H1 (cell line): ENCODE data around the gene BCL2. TPM values are rescaled to one million over a fixed set of nuclear protein-coding genes. Genes with fewer than 3 reads are reported as not detected.

Experiments used
- CTCF ChIA-PET: fragments of 300-600 bp; sonication (Branson Sonifier 250); formaldehyde crosslinking; loops from one replicate; lab custom pipeline; 2021; ENCODE audit not compliant: partially characterized antibody; lab: Charles Lee
- POLR2A ChIA-PET: fragments of 300-600 bp; sonication (Branson Sonifier 250); formaldehyde crosslinking; loops from one replicate; lab custom pipeline; 2021; ENCODE audit warnings: inconsistent platforms; ENCODE audit not compliant: partially characterized antibody; lab: Charles Lee
- DNase-seq, 2 experiments: peaks; one replicate each; pipeline versions ENCODE4 v3.0.0 to v3.0.0-alpha.2; 2010 to 2022; ENCODE audit warnings: low spot score in 2 of 2, low read depth in 1 of 2, mixed read lengths in 1 of 2
- FAIRE-seq: peaks from 2 replicates; lab custom pipeline; 2011; peaks lifted over from hg19 to GRCh38; lab: Jason Lieb, UNC
- H2AFZ ChIP-seq: 2 replicates; pipeline ENCODE4 v1.8.1; 2012; ENCODE audit warnings: low read length, inconsistent platforms
- H2AK5ac ChIP-seq: 2 replicates; pipeline ENCODE4 v1.6.1; 2013; ENCODE audit warnings: low read depth, low read length
- H2BK120ac ChIP-seq: replicated peaks from 2 replicates; pipeline ENCODE3; 2013; ENCODE audit warnings: low read depth, low read length, inconsistent platforms
- H2BK12ac ChIP-seq: 2 replicates; pipeline ENCODE4 v1.6.1; 2013; ENCODE audit warnings: low read depth, low read length
- H2BK15ac ChIP-seq: 2 replicates; pipeline ENCODE4 v1.6.1; 2013; ENCODE audit warnings: low read length
- H2BK20ac ChIP-seq: 2 replicates; pipeline ENCODE4 v1.6.1; 2013; ENCODE audit warnings: low read length
- H2BK5ac ChIP-seq: 2 replicates; pipeline ENCODE4 v1.6.1; 2013; ENCODE audit warnings: low read depth, low read length
- H3K14ac ChIP-seq: 2 replicates; pipeline ENCODE4 v1.6.1; 2013; ENCODE audit warnings: inconsistent platforms; ENCODE audit not compliant: insufficient read length
- H3K18ac ChIP-seq: 2 replicates; pipeline ENCODE4 v1.6.1; 2013; ENCODE audit warnings: low read length; ENCODE audit errors: extremely low read depth
- H3K23ac ChIP-seq: 2 replicates; pipeline ENCODE4 v1.6.1; 2013; ENCODE audit warnings: inconsistent platforms; ENCODE audit not compliant: insufficient read length
- H3K23me2 ChIP-seq: 2 replicates; pipeline ENCODE4 v1.6.1; 2013; ENCODE audit warnings: low read depth, low read length
- H3K27ac ChIP-seq: 2 replicates; pipeline ENCODE4 v1.6.1; 2011; ENCODE audit warnings: low read depth, low read length, inconsistent platforms
- H3K27me3 ChIP-seq, 4 experiments: replicated peaks in 1 of 4; 1 replicate in 1 of 4; 2 replicates in 3 of 4; pipeline versions ENCODE4 v1.6.1 to v1.8.1; 2011 to 2013; ENCODE audit warnings: low read length in 3 of 4, mild to moderate bottlenecking in 3 of 4, inconsistent platforms in 2 of 4, mixed read lengths in 2 of 4, moderate library complexity in 1 of 4; ENCODE audit not compliant: control insufficient read depth in 3 of 4, insufficient read depth in 3 of 4; ENCODE audit errors: extremely low read depth in 1 of 4
- H3K36me3 ChIP-seq, 4 experiments: 2 replicates each; pipeline versions ENCODE4 v1.6.1 to v1.8.1; 2011 to 2013; ENCODE audit warnings: mild to moderate bottlenecking in 4 of 4, low read length in 3 of 4, moderate library complexity in 2 of 4, control low read depth in 1 of 4, inconsistent platforms in 1 of 4; ENCODE audit not compliant: insufficient read depth in 4 of 4, control insufficient read depth in 2 of 4
- H3K4ac ChIP-seq: replicated peaks from 2 replicates; pipeline ENCODE3; 2013; ENCODE audit warnings: low read length, low read depth, mixed read lengths, inconsistent platforms; ENCODE audit not compliant: insufficient read length
- H3K4me1 ChIP-seq, 4 experiments: replicated peaks in 1 of 4; 1 replicate in 1 of 4; 2 replicates in 3 of 4; pipeline versions ENCODE4 v1.6.1 to v1.8.1; 2011 to 2013; ENCODE audit warnings: low read length in 3 of 4, inconsistent platforms in 2 of 4, mixed read lengths in 1 of 4; ENCODE audit not compliant: insufficient read depth in 4 of 4, control insufficient read depth in 3 of 4
- H3K4me2 ChIP-seq, 2 experiments: 2 replicates each; pipeline versions ENCODE4 v1.6.1 to v1.8.1; 2011 to 2013; ENCODE audit warnings: low read depth in 2 of 2, low read length in 2 of 2, control low read depth in 1 of 2, inconsistent platforms in 1 of 2, mild to moderate bottlenecking in 1 of 2; ENCODE audit not compliant: insufficient read depth in 1 of 2
- H3K4me3 ChIP-seq, 4 experiments: fragments of 200-600, 300-600 bp in 1 of 4; sonication (generic), shearing (Covaris generic), sonication (Bioruptor Twin) in 1 of 4; 2 replicates each; pipeline versions ENCODE4 v1.5.1 to v1.8.1; 2011 to 2016; ENCODE audit warnings: low read length in 4 of 4, low read depth in 3 of 4, control low read depth in 2 of 4, inconsistent platforms in 2 of 4, mild to moderate bottlenecking in 2 of 4, mixed read lengths in 1 of 4, moderate library complexity in 1 of 4; ENCODE audit not compliant: insufficient read depth in 2 of 4; ENCODE audit errors: extremely low read depth in 1 of 4
- H3K56ac ChIP-seq: replicated peaks from 2 replicates; pipeline ENCODE3; 2013; ENCODE audit warnings: low read depth, mild to moderate bottlenecking, mixed read lengths, low read length, inconsistent platforms; ENCODE audit not compliant: insufficient read length
- H3K79me1 ChIP-seq: 2 replicates; pipeline ENCODE4 v1.6.1; 2013; ENCODE audit warnings: low read depth, low read length, control low read depth
- H3K79me2 ChIP-seq, 2 experiments: 2 replicates each; pipeline versions ENCODE4 v1.6.1 to v1.8.1; 2012 to 2013; ENCODE audit warnings: low read length in 2 of 2, mild to moderate bottlenecking in 2 of 2, inconsistent platforms in 1 of 2; ENCODE audit not compliant: insufficient read depth in 2 of 2, control insufficient read depth in 1 of 2
- H3K9ac ChIP-seq, 4 experiments: replicated peaks in 1 of 4; 1 replicate in 1 of 4; 2 replicates in 3 of 4; pipeline versions ENCODE4 v1.6.1 to v1.8.1; 2011 to 2013; ENCODE audit warnings: low read depth in 3 of 4, low read length in 3 of 4, control low read depth in 2 of 4, mild to moderate bottlenecking in 2 of 4, moderate library complexity in 2 of 4, inconsistent platforms in 1 of 4; ENCODE audit errors: extremely low read depth in 1 of 4
- H3K9me3 ChIP-seq, 2 experiments: 2 replicates each; pipeline versions ENCODE4 v1.6.1 to v1.8.1; 2012 to 2013; ENCODE audit warnings: mild to moderate bottlenecking in 2 of 2, moderate library complexity in 2 of 2, control low read depth in 1 of 2, inconsistent platforms in 1 of 2, low read depth in 1 of 2, low read length in 1 of 2, mixed read lengths in 1 of 2; ENCODE audit not compliant: insufficient read depth in 2 of 2
- H4K20me1 ChIP-seq, 2 experiments: replicated peaks in 1 of 2; 2 replicates each; pipeline versions ENCODE3 to v1.8.1; 2011 to 2013; ENCODE audit warnings: inconsistent platforms in 2 of 2, low read length in 2 of 2, mild to moderate bottlenecking in 1 of 2; ENCODE audit not compliant: insufficient read depth in 2 of 2, control insufficient read depth in 1 of 2
- H4K5ac ChIP-seq: 2 replicates; pipeline ENCODE4 v1.6.1; 2013; ENCODE audit warnings: low read length, low read depth, mixed read lengths, inconsistent platforms; ENCODE audit not compliant: insufficient read length
- H4K8ac ChIP-seq: 2 replicates; pipeline ENCODE4 v1.8.0; 2013; ENCODE audit warnings: mild to moderate bottlenecking, moderate library complexity, low read length, inconsistent platforms; ENCODE audit not compliant: insufficient read depth; ENCODE audit errors: extremely low read depth
- H4K91ac ChIP-seq: replicated peaks from 2 replicates; pipeline ENCODE3; 2013; ENCODE audit warnings: low read length, mixed read lengths, inconsistent platforms; ENCODE audit not compliant: insufficient read length
- CHD1 ChIP-seq: IDR thresholded peaks from 2 replicates; pipeline ENCODE4 v1.6.1; 2012; ENCODE audit warnings: low read depth, low read length, improper control_type of control experiment
- SIRT6 ChIP-seq: IDR thresholded peaks from one replicate; pipeline ENCODE4 v1.7.1; 2012; ENCODE audit warnings: low read length, inconsistent platforms
- TEAD4 ChIP-seq: IDR thresholded peaks from 2 replicates; pipeline ENCODE4 v1.6.1; 2012; ENCODE audit warnings: low read depth, low read length, inconsistent platforms, mixed read lengths
- WGBS, 2 experiments: shearing (Covaris generic) in 1 of 2; methylation state at CpG; one replicate each; pipeline versions ENCODE4 v1.1.6 to v1.1.7; 2013 to 2015; ENCODE audit warnings: low lambda C conversion rate in 2 of 2, mixed read lengths in 2 of 2, inconsistent platforms in 1 of 2, low coverage in 1 of 2, missing lambda C conversion rate in 1 of 2; ENCODE audit not compliant: insufficient replicate concordance in 2 of 2, insufficient coverage in 1 of 2, insufficient read length in 1 of 2; ENCODE audit errors: extremely low coverage in 1 of 2, missing lambda C conversion rate in 1 of 2; 5-methylcytosine and 5-hydroxymethylcytosine counted together
- polyA plus RNA-seq, 7 experiments: library from polyadenylated mRNA; depleted of rRNA in 3 of 7; stranded (reverse) in 5 of 7; unstranded in 2 of 7; fragments of >200 nt in 5 of 7; fragments of 200-250 nt in 2 of 7; gene quantifications; 1 replicate in 5 of 7; 2 replicates in 1 of 7; 4 replicates in 1 of 7; pipeline versions ENCODE4 v1.2.1 to v1.2.3, GENCODE V29; 2011 to 2013; ENCODE audit warnings: missing spikeins in 2 of 7, mixed read lengths in 2 of 7
- total RNA-seq: library from RNA; stranded (reverse); fragmentation: NEBNext Ultra II Directional; extraction: Animal tissue kit (Norgen Biotek cat#: 25700); gene quantifications from 2 replicates; pipeline ENCODE4 v1.2.1, GENCODE V29; 2021

Gene BCL2
- total and polyA plus RNA-seq, 2 of the 8 experiments (the other 6 are each of a cell fraction or from before 2014, with no cell fraction given), result 0.59 to 4.5 TPM

- Histone ChIP-seq H4K20me1 (no peaks in the 10 kb centered on the region), H2AFZ (no peak overlapping the region), H2BK5ac (no peak overlapping the region), H3K9ac (no peak overlapping the region), H3K4me2 (no peak overlapping the region), H3K23me2 (no peaks in the 10 kb centered on the region), H2BK20ac (no peak overlapping the region), H2BK120ac (no peak overlapping the region), H2AK5ac (no peak overlapping the region), H3K18ac (no peak overlapping the region), H4K91ac (no peak overlapping the region), H3K9me3 (no peaks in the 10 kb centered on the region), H3K56ac (no peak overlapping the region), H3K14ac (no peak overlapping the region), H3K79me1 (no peaks in the 10 kb centered on the region), H3K27me3 (no peaks in the 10 kb centered on the region; a peak in 1 of 7 replicates), H3K79me2 (no peaks in the 10 kb centered on the region), H4K5ac (no peak overlapping the region), H4K8ac (no peak overlapping the region), H2BK15ac (no peak overlapping the region), H3K4ac (no peak overlapping the region), H3K27ac (no peak overlapping the region), H3K36me3 (no peaks in the 10 kb centered on the region), H2BK12ac (no peak overlapping the region), H3K4me1 (no peaks in the 10 kb centered on the region), H3K4me3 (no peak overlapping the region), H3K23ac (no peak overlapping the region)
- POLR2A ChIA-PET, result no interaction called here
- DNase-seq (no peak), FAIRE-seq (no peak)
- TF ChIP-seq CHD1, result no peak
- TF ChIP-seq TEAD4, result no peak
- no peak for TF ChIP-seq SIRT6
- 75% methylated on average over 4 of the region's 4 CpGs; no CpG with 5 or more reads in 1 of the 2 experiments for WGBS, 2 experiments
- CTCF ChIA-PET, result interaction anchor here (2.3 kb wide), 1 partner anchor 68 kb away, joined by 9 read pairs; no protein-coding TSS in a partner anchor
These were observed 64.7 kb downstream of the BCL2 start for GRCh38 chr18:63254716-63255399.
